Measurements from ENCODE around the gene MUC21.

MUC21 gene

GRCh38 chr6:30985490-30985889, 2.0 kb downstream of the MUC21 start:
- Histone ChIP-seq H3K27me3 (ENCODE audit: insufficient read depth, low read length, poor library complexity, severe bottlenecking) (no peaks in the 10 kb centered on the region), H3K4me1 (ENCODE audit: insufficient read depth, low read length, poor library complexity, severe bottlenecking) (peaks cover 8% of the 10 kb centered on the region), H3K4me3 (ENCODE audit: low read length, poor library complexity, severe bottlenecking) (no peak overlapping the region)

GRCh38 chr6:30987304-30987703, 3.8 kb downstream of the MUC21 start:
- Histone ChIP-seq H3K36me3 (ENCODE audit: insufficient read depth, low read length) (no peaks in the 10 kb centered on the region), H3F3A (ENCODE audit: low read depth) (no peaks in the 10 kb centered on the region), H3K9me2 (replicated peaks; ENCODE audit: low read depth, low read length) (no peaks in the 10 kb centered on the region), H3K4me1 (ENCODE audit: insufficient read depth, low read length, poor library complexity, severe bottlenecking) (peaks cover 2% of the 10 kb centered on the region), H2AFZ (ENCODE audit: low read length) (no peak overlapping the region), H3K9ac (ENCODE audit: low read depth, low read length, poor library complexity, severe bottlenecking) (no peak overlapping the region), H3K4me2 (ENCODE audit: low read depth, low read length, poor library complexity, severe bottlenecking) (no peak overlapping the region), H3K9me3 (ENCODE audit: insufficient read depth, low read depth, low read length) (no peaks in the 10 kb centered on the region), H4K20me1 (ENCODE audit: insufficient read depth, low read length, poor library complexity, severe bottlenecking) (no peaks in the 10 kb centered on the region), H3K4me3 (ENCODE audit: low read length, poor library complexity, severe bottlenecking) (no peak overlapping the region), H3K79me2 (ENCODE audit: insufficient read depth, low read length) (no peaks in the 10 kb centered on the region), H3K27me3 (ENCODE audit: insufficient read depth, low read length, poor library complexity, severe bottlenecking) (no peaks in the 10 kb centered on the region)
- TF ChIP-seq EZH2phosphoT487 (IDR thresholded peaks at IDR 0.05; ENCODE audit: borderline replicate concordance) (no peak), CTCF (conservative IDR thresholded peaks at IDR 0.05; ENCODE audit: low read length) (no peak)

More at GRCh38 chr6:30985490-30985889, 2.0 kb downstream of the MUC21 start:
- H3K36me3 ChIP-seq (ENCODE audit: insufficient read depth, low read length), result no peaks in the 10 kb centered on the region
- no peaks in the 10 kb centered on the region for H3K79me2 ChIP-seq (ENCODE audit: insufficient read depth, low read length)
- no peaks in the 10 kb centered on the region for H3K9me3 ChIP-seq (ENCODE audit: insufficient read depth, low read depth, low read length)
- H3K9ac ChIP-seq (ENCODE audit: low read depth, low read length, poor library complexity, severe bottlenecking), result no peak overlapping the region
- H2AFZ ChIP-seq (ENCODE audit: low read length), result no peak overlapping the region
- H4K20me1 ChIP-seq (ENCODE audit: insufficient read depth, low read length, poor library complexity, severe bottlenecking), result no peaks in the 10 kb centered on the region
- H3F3A ChIP-seq (ENCODE audit: low read depth), result no peaks in the 10 kb centered on the region
- TF ChIP-seq CTCF (conservative IDR thresholded peaks at IDR 0.05; ENCODE audit: low read length) (no peak), EZH2phosphoT487 (IDR thresholded peaks at IDR 0.05; ENCODE audit: borderline replicate concordance) (no peak)
- no peak overlapping the region for H3K4me2 ChIP-seq (ENCODE audit: low read depth, low read length, poor library complexity, severe bottlenecking)
- H3K9me2 ChIP-seq (replicated peaks; ENCODE audit: low read depth, low read length), result no peaks in the 10 kb centered on the region

- no peak overlapping the region for H3K4me3 ChIP-seq (ENCODE audit: low read length, poor library complexity, severe bottlenecking)
Observed at GRCh38 chr6:30988209-30988825, 4.8 kb downstream of the MUC21 start.

More at GRCh38 chr6:30988209-30988825, 4.8 kb downstream of the MUC21 start:
- Histone ChIP-seq H3K4me2 (ENCODE audit: low read depth, low read length, poor library complexity, severe bottlenecking) (no peak overlapping the region), H3K9me3 (ENCODE audit: insufficient read depth, low read depth, low read length) (no peaks in the 10 kb centered on the region), H3K27me3 (ENCODE audit: insufficient read depth, low read length, poor library complexity, severe bottlenecking) (no peaks in the 10 kb centered on the region), H3K9me2 (replicated peaks; ENCODE audit: low read depth, low read length) (no peaks in the 10 kb centered on the region), H3K79me2 (ENCODE audit: insufficient read depth, low read length) (no peaks in the 10 kb centered on the region), H3F3A (ENCODE audit: low read depth) (no peaks in the 10 kb centered on the region), H3K4me1 (ENCODE audit: insufficient read depth, low read length, poor library complexity, severe bottlenecking) (no peaks in the 10 kb centered on the region), H2AFZ (ENCODE audit: low read length) (no peak overlapping the region), H3K36me3 (ENCODE audit: insufficient read depth, low read length) (no peaks in the 10 kb centered on the region), H4K20me1 (ENCODE audit: insufficient read depth, low read length, poor library complexity, severe bottlenecking) (no peaks in the 10 kb centered on the region), H3K9ac (ENCODE audit: low read depth, low read length, poor library complexity, severe bottlenecking) (no peak overlapping the region)
- TF ChIP-seq CTCF (conservative IDR thresholded peaks at IDR 0.05; ENCODE audit: low read length) (no peak), EZH2phosphoT487 (IDR thresholded peaks at IDR 0.05; ENCODE audit: borderline replicate concordance) (no peak)

Measured in Loucy (cell line).